ENCODE results near the gene SLC22A31. TPM values are rescaled to one million over a fixed set of nuclear protein-coding genes. Genes with fewer than 3 reads are reported as not detected.
"Not testable (repeated sequence)": the region's sequence is repeated elsewhere in the genome, so short reads cannot be mapped to it uniquely, and the experiment has no call there.

SLC22A31 gene
- total RNA-seq, 4 donors from 2014 or later, result not detected

GRCh38 chr16:89166696-89167424 lies 33.5 kb downstream of the SLC22A31 start:
- no peak for DNase-seq (ENCODE audit: low spot score)
- no peak for ATAC-seq (ENCODE audit: low FRiP score)
- no peak for TF ChIP-seq CTCF (IDR thresholded peaks at IDR 0.05)

DNA sequence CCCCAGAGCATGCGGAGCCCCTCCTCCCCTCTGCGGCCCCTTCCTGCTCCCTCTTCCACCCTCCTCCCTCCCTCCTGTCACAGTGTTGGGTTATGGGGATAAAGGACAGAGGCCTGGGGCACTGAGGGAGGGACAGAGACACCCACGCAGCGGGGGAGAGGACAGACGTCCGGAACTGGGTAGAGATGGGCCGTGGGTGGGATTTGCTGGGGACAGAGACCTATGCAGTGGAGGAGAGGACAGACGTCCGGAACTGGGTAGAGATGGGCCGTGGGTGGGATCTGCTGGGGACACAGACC lies 34.7 kb downstream of the SLC22A31 start:
- not testable (repeated sequence) for DNase-seq (ENCODE audit: low spot score)

GRCh38 chr16:89164847-89165680 lies 35.3 kb downstream of the SLC22A31 start:
- no peak for DNase-seq (ENCODE audit: low spot score)
- no peak for TF ChIP-seq CTCF (IDR thresholded peaks at IDR 0.05)
- ATAC-seq (ENCODE audit: low FRiP score), result no peak

More for the DNA sequence above, 34.7 kb downstream of the SLC22A31 start:
- not testable (repeated sequence) for ATAC-seq (ENCODE audit: low FRiP score)

- DNase-seq (ENCODE audit: low spot score) (no peak), ATAC-seq (ENCODE audit: low FRiP score) (no peak)
- TF ChIP-seq CTCF (IDR thresholded peaks at IDR 0.05), result no peak
Observed at GRCh38 chr16:89164436-89164835, 35.9 kb downstream of the SLC22A31 start.

- ATAC-seq (ENCODE audit: low FRiP score) (no peak), DNase-seq (ENCODE audit: low spot score) (no peak)
- TF ChIP-seq CTCF (IDR thresholded peaks at IDR 0.05), result no peak
Observed at GRCh38 chr16:89163297-89163696, 37.0 kb downstream of the SLC22A31 start.

DNA sequence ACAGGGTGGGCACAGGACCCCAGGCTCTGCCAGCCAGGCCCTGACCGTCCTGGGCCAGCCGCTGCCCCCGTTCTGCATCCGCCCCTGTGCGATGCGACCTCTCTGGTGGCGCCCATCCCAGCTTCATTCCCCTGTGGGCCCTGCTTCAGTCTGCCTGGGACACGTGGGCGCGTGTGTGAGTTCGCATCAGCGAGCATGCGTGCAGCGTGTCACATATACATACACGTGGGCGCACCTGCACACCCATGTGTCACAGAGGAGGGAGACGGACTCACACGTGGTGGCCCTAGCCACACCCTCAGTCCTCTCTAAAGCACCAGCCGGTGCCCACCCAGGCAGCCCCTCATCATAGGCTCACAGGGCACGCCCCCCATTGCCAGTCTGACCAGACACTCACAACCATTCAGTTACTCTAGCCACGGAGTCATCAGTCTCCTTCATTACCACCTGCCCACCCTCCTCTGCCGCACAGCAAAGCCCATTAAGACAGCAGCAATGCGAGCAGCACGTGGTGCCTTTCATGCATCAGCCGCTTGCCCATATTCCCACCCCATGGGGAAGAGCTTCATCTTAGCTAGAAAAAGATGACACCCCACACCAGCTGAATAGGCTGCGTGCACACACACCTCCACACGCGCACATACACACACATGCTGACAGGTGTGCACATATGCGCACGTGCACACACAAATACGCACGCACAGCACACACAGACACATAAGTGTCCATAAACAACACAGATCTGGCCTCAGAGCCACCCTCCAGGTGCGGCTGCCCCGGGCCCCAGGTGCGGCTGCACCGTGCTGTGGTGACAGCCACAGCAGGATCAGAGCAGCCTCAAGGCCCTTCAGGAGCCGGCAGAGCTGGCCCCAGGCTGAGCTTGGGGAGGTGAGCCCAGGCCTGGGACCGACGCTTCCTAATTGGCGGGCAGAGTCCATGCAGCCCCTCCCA lies 38.3 kb downstream of the SLC22A31 start:
- TF ChIP-seq CTCF (IDR thresholded peaks at IDR 0.05), result no peak
- DNase-seq (ENCODE audit: low spot score) (no peak), ATAC-seq (ENCODE audit: low FRiP score) (no peak)
